GM21526 (cell line): ENCODE results near the gene ANKRD22.

Source experiments
- ATAC-seq: cut with Tn5 transposase; IDR thresholded peaks from one replicate; pipeline ENCODE4 v1.9.1; 2021; ENCODE audit warnings: moderate library complexity; ENCODE audit not compliant: unreplicated experiment, low FRiP score

ANKRD22 gene

GRCh38 chr10:88803641-88804040, 48.0 kb downstream of the ANKRD22 start:
- ATAC-seq: no peak

GRCh38 chr10:88802523-88803285, 48.9 kb downstream of the ANKRD22 start, which contains the start of gene LIPM:
Gene LIPM, plus strand, starts transcription at chr10:88802730. Its CDS starts 167 bp downstream, at chr10:88802897.
- ATAC-seq: no peak

- no peak for ATAC-seq
Measured at GRCh38 chr10:88800152-88801125, 51.2 kb downstream of the ANKRD22 start.

GRCh38 chr10:88794731-88795130, 56.9 kb downstream of the ANKRD22 start:
- ATAC-seq: no peak

GRCh38 chr10:88793712-88794299, 57.8 kb downstream of the ANKRD22 start:
- ATAC-seq: no peak

GRCh38 chr10:88792661-88793060, 59.0 kb downstream of the ANKRD22 start:
- ATAC-seq: no peak

GRCh38 chr10:88791924-88792323, 59.7 kb downstream of the ANKRD22 start:
- ATAC-seq: no peak

- no peak for ATAC-seq
Measured at GRCh38 chr10:88788924-88789323, 62.7 kb downstream of the ANKRD22 start.

GRCh38 chr10:88787463-88787862, 64.2 kb downstream of the ANKRD22 start:
- ATAC-seq: no peak

GRCh38 chr10:88786032-88786770, 65.4 kb downstream of the ANKRD22 start:
- no peak for ATAC-seq

GRCh38 chr10:88783724-88784123, 67.9 kb downstream of the ANKRD22 start:
- no peak for ATAC-seq

- no peak for ATAC-seq
Measured at GRCh38 chr10:88782222-88782621, 69.4 kb downstream of the ANKRD22 start.

GRCh38 chr10:88781206-88781605, 70.4 kb downstream of the ANKRD22 start:
- no peak for ATAC-seq
